22Rv1 (cell line): ENCODE results near the gene SPOCK2.

ENCODE experiments used
- ZFX ChIP-seq: fragments of 450-650 bp; IDR thresholded peaks from 2 replicates; pipeline ENCODE4 v1.6.1; 2017; ENCODE audit warnings: antibody characterized with exemption, borderline replicate concordance
- TF ChIP-seq, protein P1 (sequence below): fragments of 450-650 bp; IDR thresholded peaks from 2 replicates; pipeline ENCODE4 v1.5.1; 2017; ENCODE audit warnings: mild to moderate bottlenecking

DNA sequence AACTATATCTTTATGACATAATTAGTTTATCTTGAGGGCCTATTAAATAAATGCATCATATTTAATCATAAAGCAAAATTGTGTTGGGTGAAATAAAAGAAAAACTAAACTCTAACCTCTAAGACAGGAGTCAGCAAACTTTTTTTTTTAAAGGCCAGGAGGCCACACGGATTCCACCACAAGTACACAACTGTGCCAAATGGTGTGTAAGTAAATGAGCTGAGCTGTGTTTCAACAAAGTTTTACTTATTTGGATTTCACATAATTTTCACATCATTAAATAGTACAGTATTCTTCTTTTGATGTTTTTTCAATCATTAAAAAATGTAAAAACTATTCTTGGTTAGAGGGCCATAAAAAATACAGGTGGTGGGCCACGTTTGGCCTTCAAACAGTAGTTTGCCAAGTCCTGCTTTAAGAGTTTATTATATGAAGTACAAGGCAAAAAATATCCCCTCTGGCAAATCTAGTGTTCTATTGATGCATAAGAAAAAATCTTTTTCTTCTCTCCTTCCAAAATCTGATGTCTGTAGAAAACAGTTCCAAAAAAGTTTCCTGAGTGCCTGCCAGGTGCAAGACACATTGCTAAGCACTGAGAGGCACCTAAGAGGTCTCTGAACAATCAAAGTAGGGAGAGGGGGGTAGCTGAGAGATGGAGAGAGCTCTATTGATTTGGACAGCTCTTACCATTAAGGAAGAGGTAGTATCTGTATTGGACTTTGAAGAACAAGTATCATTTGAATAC is 26.5 kb upstream of the SPOCK2 start:
- no peak for TF ChIP-seq ZFX
- TF ChIP-seq, protein P1, sequence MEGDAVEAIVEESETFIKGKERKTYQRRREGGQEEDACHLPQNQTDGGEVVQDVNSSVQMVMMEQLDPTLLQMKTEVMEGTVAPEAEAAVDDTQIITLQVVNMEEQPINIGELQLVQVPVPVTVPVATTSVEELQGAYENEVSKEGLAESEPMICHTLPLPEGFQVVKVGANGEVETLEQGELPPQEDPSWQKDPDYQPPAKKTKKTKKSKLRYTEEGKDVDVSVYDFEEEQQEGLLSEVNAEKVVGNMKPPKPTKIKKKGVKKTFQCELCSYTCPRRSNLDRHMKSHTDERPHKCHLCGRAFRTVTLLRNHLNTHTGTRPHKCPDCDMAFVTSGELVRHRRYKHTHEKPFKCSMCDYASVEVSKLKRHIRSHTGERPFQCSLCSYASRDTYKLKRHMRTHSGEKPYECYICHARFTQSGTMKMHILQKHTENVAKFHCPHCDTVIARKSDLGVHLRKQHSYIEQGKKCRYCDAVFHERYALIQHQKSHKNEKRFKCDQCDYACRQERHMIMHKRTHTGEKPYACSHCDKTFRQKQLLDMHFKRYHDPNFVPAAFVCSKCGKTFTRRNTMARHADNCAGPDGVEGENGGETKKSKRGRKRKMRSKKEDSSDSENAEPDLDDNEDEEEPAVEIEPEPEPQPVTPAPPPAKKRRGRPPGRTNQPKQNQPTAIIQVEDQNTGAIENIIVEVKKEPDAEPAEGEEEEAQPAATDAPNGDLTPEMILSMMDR, result no peak
